C4-2B (cell line): Measurements from ENCODE around the gene LRRTM4.

Experiments used
- ZFX ChIP-seq: fragments of 450-650 bp; IDR thresholded peaks from 2 replicates; pipeline ENCODE4 v1.6.1; 2017
- TF ChIP-seq, protein P1 (sequence below): fragments of 450-650 bp; conservative IDR thresholded peaks from 2 replicates; pipeline ENCODE4 v1.5.1; 2017; ENCODE audit warnings: mild to moderate bottlenecking

- TF ChIP-seq, protein P1, sequence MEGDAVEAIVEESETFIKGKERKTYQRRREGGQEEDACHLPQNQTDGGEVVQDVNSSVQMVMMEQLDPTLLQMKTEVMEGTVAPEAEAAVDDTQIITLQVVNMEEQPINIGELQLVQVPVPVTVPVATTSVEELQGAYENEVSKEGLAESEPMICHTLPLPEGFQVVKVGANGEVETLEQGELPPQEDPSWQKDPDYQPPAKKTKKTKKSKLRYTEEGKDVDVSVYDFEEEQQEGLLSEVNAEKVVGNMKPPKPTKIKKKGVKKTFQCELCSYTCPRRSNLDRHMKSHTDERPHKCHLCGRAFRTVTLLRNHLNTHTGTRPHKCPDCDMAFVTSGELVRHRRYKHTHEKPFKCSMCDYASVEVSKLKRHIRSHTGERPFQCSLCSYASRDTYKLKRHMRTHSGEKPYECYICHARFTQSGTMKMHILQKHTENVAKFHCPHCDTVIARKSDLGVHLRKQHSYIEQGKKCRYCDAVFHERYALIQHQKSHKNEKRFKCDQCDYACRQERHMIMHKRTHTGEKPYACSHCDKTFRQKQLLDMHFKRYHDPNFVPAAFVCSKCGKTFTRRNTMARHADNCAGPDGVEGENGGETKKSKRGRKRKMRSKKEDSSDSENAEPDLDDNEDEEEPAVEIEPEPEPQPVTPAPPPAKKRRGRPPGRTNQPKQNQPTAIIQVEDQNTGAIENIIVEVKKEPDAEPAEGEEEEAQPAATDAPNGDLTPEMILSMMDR, result no peak
- no peak for TF ChIP-seq ZFX
These were observed 251.7 kb downstream of the LRRTM4 start for GRCh38 chr2:77270433-77270832.
